Epithelial cell of esophagus (primary cell): ENCODE results near the gene GLTP.
"Not testable (repeated sequence)": the region's sequence is repeated elsewhere in the genome, so short reads cannot be mapped to it uniquely, and the experiment has no call there.

Experiments used
- DNase-seq: peaks from one replicate; pipeline ENCODE4 v3.0.0; 2010; ENCODE audit warnings: low read depth
- H3K4me3 ChIP-seq: 2 replicates; pipeline ENCODE4 v1.5.1; 2011; ENCODE audit warnings: mild to moderate bottlenecking, low read length, control low read depth
- CTCF ChIP-seq: IDR thresholded peaks from 2 replicates; pipeline ENCODE4 v1.5.1; 2011; ENCODE audit warnings: low read depth, mild to moderate bottlenecking, low read length, control low read depth, inconsistent platforms; ENCODE audit not compliant: insufficient read depth; ENCODE audit errors: missing control alignments

Gene GLTP

GRCh38 chr12:109857715-109858114 lies 22.6 kb downstream of the GLTP start:
- TF ChIP-seq CTCF = no peak
- H3K4me3 ChIP-seq = no peak overlapping the region
- DNase-seq = no peak

GRCh38 chr12:109855377-109855776 lies 25.0 kb downstream of the GLTP start:
- no peak for DNase-seq
- TF ChIP-seq CTCF = no peak
- H3K4me3 ChIP-seq = no peak overlapping the region

- not testable (repeated sequence) for DNase-seq, H3K4me3 ChIP-seq
Measured at GRCh38 chr12:109850518-109850917, 29.8 kb downstream of the GLTP start.

GRCh38 chr12:109847142-109847735 lies 33.1 kb downstream of the GLTP start:
- no peak overlapping the region for H3K4me3 ChIP-seq
- TF ChIP-seq CTCF = no peak

GRCh38 chr12:109845824-109846205 lies 34.5 kb downstream of the GLTP start:
- DNase-seq = no peak
- H3K4me3 ChIP-seq = no peak overlapping the region
- no peak for TF ChIP-seq CTCF

More at GRCh38 chr12:109847142-109847735, 33.1 kb downstream of the GLTP start:
- DNase-seq = no peak

GRCh38 chr12:109844983-109845823 lies 35.1 kb downstream of the GLTP start:
- TF ChIP-seq CTCF = peak; percentile 91
- H3K4me3 ChIP-seq = peak overlapping the region; percentile 29
- DNase-seq = peak; percentile 83

GRCh38 chr12:109844091-109844490 lies 36.2 kb downstream of the GLTP start:
- TF ChIP-seq CTCF = no peak
- no peak overlapping the region for H3K4me3 ChIP-seq
- no peak for DNase-seq
